Caco-2 (cell line): ENCODE measurements around the gene FCER2. TPM values are rescaled to one million over a fixed set of nuclear protein-coding genes. Genes with fewer than 3 reads are reported as not detected.

ENCODE experiments used
- BruUV-seq: library from RNA; stranded (reverse); fragments of 400-500 nt; replicated peaks from 2 replicates; lab custom pipeline; 2021; lab: Mats Ljungman, UMichigan
- CTCF ChIA-PET: fragments of 300-600 bp; sonication (Branson Sonifier 250); formaldehyde crosslinking; loops from one replicate; lab custom pipeline; 2022; ENCODE audit warnings: antibody characterized with exemption; lab: Charles Lee
- POLR2A ChIA-PET: fragments of 300-600 bp; sonication (Branson Sonifier 250); formaldehyde crosslinking; loops from one replicate; lab custom pipeline; 2022; ENCODE audit warnings: antibody characterized with exemption; lab: Charles Lee
- DNase-seq, 2 experiments: peaks; one replicate each; pipeline versions ENCODE4 v3.0.0 to v3.0.0-alpha.2; 2020 to 2022
- H3K27me3 ChIP-seq: replicated peaks from 2 replicates; pipeline ENCODE4 v1.6.0; 2011; ENCODE audit warnings: low read length; ENCODE audit not compliant: control insufficient read depth, insufficient read depth
- H3K36me3 ChIP-seq: 2 replicates; pipeline ENCODE4 v1.5.1; 2011; ENCODE audit warnings: low read length; ENCODE audit not compliant: control insufficient read depth, insufficient read depth
- H3K4me1 ChIP-seq: fragments of 250-450 bp; sonication (Bioruptor Pico); 2 replicates; pipeline ENCODE4 v1.5.1; 2020; ENCODE audit warnings: mild to moderate bottlenecking
- H3K4me3 ChIP-seq: 2 replicates; pipeline ENCODE4 v1.5.1; 2011; ENCODE audit warnings: low read depth, mild to moderate bottlenecking, control low read depth, low read length
- H3K9me3 ChIP-seq: fragments of 250-450 bp; sonication (Bioruptor Pico); 2 replicates; pipeline ENCODE4 v1.5.1; 2020; ENCODE audit warnings: mild to moderate bottlenecking, moderate library complexity
- H3K27ac Mint-ChIP-seq: one replicate; pipeline ENCODE4 v1.8.0; 2022; ENCODE audit warnings: mixed read lengths; ENCODE audit not compliant: unreplicated experiment
- H3K27me3 Mint-ChIP-seq: one replicate; pipeline ENCODE4 v1.8.0; 2022; ENCODE audit warnings: mixed read lengths; ENCODE audit not compliant: insufficient read depth, unreplicated experiment
- H3K36me3 Mint-ChIP-seq: one replicate; pipeline ENCODE4 v1.8.0; 2022; ENCODE audit warnings: mild to moderate bottlenecking, mixed read lengths; ENCODE audit not compliant: insufficient read depth, unreplicated experiment
- H3K4me1 Mint-ChIP-seq: one replicate; pipeline ENCODE4 v1.8.0; 2022; ENCODE audit warnings: low read depth, mixed read lengths; ENCODE audit not compliant: unreplicated experiment
- H3K4me3 Mint-ChIP-seq: one replicate; pipeline ENCODE4 v1.8.0; 2022; ENCODE audit warnings: mild to moderate bottlenecking, moderate library complexity, mixed read lengths; ENCODE audit not compliant: unreplicated experiment
- H3K9me3 Mint-ChIP-seq: one replicate; pipeline ENCODE4 v1.8.0; 2022; ENCODE audit warnings: mixed read lengths; ENCODE audit not compliant: unreplicated experiment
- CTCF ChIP-seq, 2 experiments: fragments of 200-600 bp in 1 of 2; IDR thresholded peaks; 1 replicate in 1 of 2; 2 replicates in 1 of 2; pipeline versions ENCODE4 v1.5.1 to v1.8.0; 2011 to 2022; ENCODE audit warnings: antibody characterized with exemption in 1 of 2, control low read depth in 1 of 2, inconsistent platforms in 1 of 2, low read depth in 1 of 2, low read length in 1 of 2, mild to moderate bottlenecking in 1 of 2, moderate library complexity in 1 of 2; ENCODE audit not compliant: insufficient read depth in 1 of 2, severe bottlenecking in 1 of 2, unreplicated experiment in 1 of 2
- intact Hi-C: fragments of 100-400 bp; cut with micrococcal nuclease; formaldehyde crosslinking; loops from one replicate; pipeline ENCODE4 v1.10.0; 2022; ENCODE audit not compliant: unreplicated experiment
- total RNA-seq: library from RNA; stranded (reverse); gene quantifications from 2 replicates; pipeline ENCODE4 v1.2.3, GENCODE V29; 2022

The FCER2 gene
- total RNA-seq, 1 experiment from 2014 or later: not detected

GRCh38 chr19:7739801-7740681 lies 38.1 kb upstream of the FCER2 start:
- Mint-ChIP-seq H3K27me3 (peaks cover 20% of the 10 kb centered on the region), H3K36me3 (no peaks in the 10 kb centered on the region), H3K4me1 (no peaks in the 10 kb centered on the region), H3K4me3 (no peak overlapping the region), H3K27ac (no peak overlapping the region), H3K9me3 (peaks cover 10% of the 10 kb centered on the region)
- Histone ChIP-seq H3K4me3 (no peak overlapping the region), H3K27me3 (no peaks in the 10 kb centered on the region), H3K4me1 (no peaks in the 10 kb centered on the region), H3K9me3 (no peaks in the 10 kb centered on the region), H3K36me3 (no peaks in the 10 kb centered on the region)
- ChIA-PET POLR2A (no interaction called here), CTCF (no interaction called here)
- intact Hi-C loops: no loop called here
- no TSS peak for BruUV-seq
- no peak for TF ChIP-seq CTCF (IDR thresholded peaks at IDR 0.05; ENCODE audit: insufficient read depth in 1 of 2, low read depth in 1 of 2, low read length in 1 of 2, severe bottlenecking in 1 of 2, unreplicated experiment in 1 of 2)
- DNase-seq: no peak

- no peak for TF ChIP-seq CTCF (IDR thresholded peaks at IDR 0.05; ENCODE audit: insufficient read depth in 1 of 2, low read depth in 1 of 2, low read length in 1 of 2, severe bottlenecking in 1 of 2, unreplicated experiment in 1 of 2)
- intact Hi-C loops: no loop called here
- Mint-ChIP-seq H3K27me3 (peaks cover 18% of the 10 kb centered on the region), H3K36me3 (no peaks in the 10 kb centered on the region), H3K4me1 (peaks cover 3% of the 10 kb centered on the region), H3K4me3 (no peak overlapping the region), H3K27ac (no peak overlapping the region), H3K9me3 (peaks cover 10% of the 10 kb centered on the region)
- Histone ChIP-seq H3K4me1 (no peaks in the 10 kb centered on the region), H3K27me3 (no peaks in the 10 kb centered on the region), H3K4me3 (no peak overlapping the region), H3K36me3 (no peaks in the 10 kb centered on the region), H3K9me3 (no peaks in the 10 kb centered on the region)
- ChIA-PET CTCF (no interaction called here), POLR2A (no interaction called here)
- no peak for DNase-seq
- BruUV-seq: no TSS peak
Observed at GRCh38 chr19:7739211-7739755, 37.4 kb upstream of the FCER2 start.

GRCh38 chr19:7738023-7738422 lies 36.1 kb upstream of the FCER2 start:
- ChIA-PET POLR2A (no interaction called here), CTCF (no interaction called here)
- peaks cover 10% of the 10 kb centered on the region for H3K9me3 Mint-ChIP-seq
- BruUV-seq: no TSS peak
- intact Hi-C loops: no loop called here
- no peak for DNase-seq
- Histone ChIP-seq H3K9me3 (no peaks in the 10 kb centered on the region), H3K4me3 (no peak overlapping the region), H3K36me3 (no peaks in the 10 kb centered on the region), H3K27me3 (no peaks in the 10 kb centered on the region), H3K4me1 (no peaks in the 10 kb centered on the region)
- H3K36me3 Mint-ChIP-seq: no peaks in the 10 kb centered on the region
- TF ChIP-seq CTCF (IDR thresholded peaks at IDR 0.05; ENCODE audit: insufficient read depth in 1 of 2, low read depth in 1 of 2, low read length in 1 of 2, severe bottlenecking in 1 of 2, unreplicated experiment in 1 of 2): no peak
- H3K4me1 Mint-ChIP-seq: peaks cover 6% of the 10 kb centered on the region
- H3K27me3 Mint-ChIP-seq: peaks cover 19% of the 10 kb centered on the region
- no peak overlapping the region for H3K4me3 Mint-ChIP-seq
- H3K27ac Mint-ChIP-seq: no peak overlapping the region
